ENCODE data around the gene BSCL2. TPM values are rescaled to one million over a fixed set of nuclear protein-coding genes. Genes with fewer than 3 reads are reported as not detected.

BSCL2 gene
- total and polyA plus RNA-seq, 2 donors (not counting 1 experiment from before 2014, with no cell fraction given) = 38.5 to 56.3 TPM

Small RNA genes within 50 kb of the gene (small RNA-seq; reads per million reads assigned to genes)
- gene SNORA57 (ENCODE audit: insufficient read length, low read depth, low replicate concordance) = not detected

Other genes with a start within 250 kb of the BSCL2 start
- 228 and 229 TPM in 2 replicates for gene AHNAK, start 160.6 kb downstream of the BSCL2 start, total RNA-seq
- gene AHNAK, start 160.6 kb downstream of the BSCL2 start, polyA plus RNA-seq = 58.1 and 63.7 TPM in 2 replicates
- 1,778 and 1,867 TPM in 2 replicates for gene EEF1G, start 133.5 kb downstream of the BSCL2 start, total RNA-seq
- gene EEF1G, start 133.5 kb downstream of the BSCL2 start, polyA plus RNA-seq = 1,359 and 1,582 TPM in 2 replicates
- gene TUT1, start 115.9 kb downstream of the BSCL2 start, total RNA-seq = 33.8 and 47.7 TPM in 2 replicates
- gene TUT1, start 115.9 kb downstream of the BSCL2 start, polyA plus RNA-seq = 31.1 and 31.6 TPM in 2 replicates
- 127 and 139 TPM in 2 replicates for gene MTA2, start 105.6 kb downstream of the BSCL2 start, total RNA-seq
- 37.2 and 46.9 TPM in 2 replicates for gene MTA2, start 105.6 kb downstream of the BSCL2 start, polyA plus RNA-seq
- gene EML3, start 94.6 kb downstream of the BSCL2 start, total RNA-seq = 127 and 135 TPM in 2 replicates
- 128 and 170 TPM in 2 replicates for gene EML3, start 94.6 kb downstream of the BSCL2 start, polyA plus RNA-seq
- gene ROM1, start 94.2 kb downstream of the BSCL2 start, total RNA-seq = 0.68 and 2.0 TPM in 2 replicates
- 1.3 and 1.7 TPM in 2 replicates for gene ROM1, start 94.2 kb downstream of the BSCL2 start, polyA plus RNA-seq
- 63.1 and 66.6 TPM in 2 replicates for gene B3GAT3, start 85.4 kb downstream of the BSCL2 start, total RNA-seq
- 88.9 and 89.3 TPM in 2 replicates for gene B3GAT3, start 85.4 kb downstream of the BSCL2 start, polyA plus RNA-seq
- gene GANAB, start 60.8 kb downstream of the BSCL2 start, total RNA-seq = 190 and 204 TPM in 2 replicates
- gene GANAB, start 60.8 kb downstream of the BSCL2 start, polyA plus RNA-seq = 98.7 and 139 TPM in 2 replicates
- gene INTS5, start 54.1 kb downstream of the BSCL2 start, total RNA-seq = 21.3 and 22.7 TPM in 2 replicates
- gene INTS5, start 54.1 kb downstream of the BSCL2 start, polyA plus RNA-seq = 8.7 and 14.3 TPM in 2 replicates
- gene C11orf98, start 42.2 kb downstream of the BSCL2 start, total RNA-seq = 48.1 and 52.0 TPM in 2 replicates
- 41.5 and 46.3 TPM in 2 replicates for gene C11orf98, start 42.2 kb downstream of the BSCL2 start, polyA plus RNA-seq
- 57.3 and 78.7 TPM in 2 replicates for gene CSKMT, start 42.1 kb downstream of the BSCL2 start, total RNA-seq
- gene CSKMT, start 42.1 kb downstream of the BSCL2 start, polyA plus RNA-seq = 21.3 and 39.0 TPM in 2 replicates
- gene UQCC3, start 35.8 kb downstream of the BSCL2 start, total RNA-seq = 6.5 and 8.9 TPM in 2 replicates
- gene UQCC3, start 35.8 kb downstream of the BSCL2 start, polyA plus RNA-seq = 2.8 and 5.6 TPM in 2 replicates
- 32.5 and 33.3 TPM in 2 replicates for gene LBHD1, start 35.2 kb downstream of the BSCL2 start, total RNA-seq
- gene LBHD1, start 35.2 kb downstream of the BSCL2 start, polyA plus RNA-seq = 19.3 and 23.3 TPM in 2 replicates
- gene UBXN1, start 28.4 kb downstream of the BSCL2 start, total RNA-seq = 186 and 193 TPM in 2 replicates
- 180 and 289 TPM in 2 replicates for gene UBXN1, start 28.4 kb downstream of the BSCL2 start, polyA plus RNA-seq
- 0.15 and 0.25 TPM in 2 replicates for gene LRRN4CL, start 17.9 kb downstream of the BSCL2 start, total RNA-seq
- 0.03 TPM in 1 of 2 replicates, not detected in the other for gene LRRN4CL, start 17.9 kb downstream of the BSCL2 start, polyA plus RNA-seq
- gene GNG3, start 252 bp upstream of the BSCL2 start, total RNA-seq = 0.95 and 2.1 TPM in 2 replicates
- gene GNG3, start 252 bp upstream of the BSCL2 start, polyA plus RNA-seq = 5.5 and 8.0 TPM in 2 replicates
- 70.4 and 78.2 TPM in 2 replicates for gene HNRNPUL2, start 20.0 kb upstream of the BSCL2 start, total RNA-seq
- 14.6 and 15.7 TPM in 2 replicates for gene HNRNPUL2, start 20.0 kb upstream of the BSCL2 start, polyA plus RNA-seq
- 56.3 and 57.9 TPM in 2 replicates for gene TTC9C, start 21.1 kb upstream of the BSCL2 start, total RNA-seq
- gene TTC9C, start 21.1 kb upstream of the BSCL2 start, polyA plus RNA-seq = 33.5 and 36.7 TPM in 2 replicates
- 22.0 and 24.8 TPM in 2 replicates for gene ZBTB3, start 46.7 kb upstream of the BSCL2 start, total RNA-seq
- gene ZBTB3, start 46.7 kb upstream of the BSCL2 start, polyA plus RNA-seq = 3.8 and 8.7 TPM in 2 replicates
- gene POLR2G, start 54.2 kb upstream of the BSCL2 start, total RNA-seq = 76.8 and 78.7 TPM in 2 replicates
- 113 and 129 TPM in 2 replicates for gene POLR2G, start 54.2 kb upstream of the BSCL2 start, polyA plus RNA-seq
- gene TAF6L, start 64.0 kb upstream of the BSCL2 start, total RNA-seq = 43.2 and 48.2 TPM in 2 replicates
- gene TAF6L, start 64.0 kb upstream of the BSCL2 start, polyA plus RNA-seq = 28.2 and 75.1 TPM in 2 replicates
- gene TMEM179B, start 80.0 kb upstream of the BSCL2 start, total RNA-seq = 62.3 and 71.5 TPM in 2 replicates
- gene TMEM179B, start 80.0 kb upstream of the BSCL2 start, polyA plus RNA-seq = 43.2 and 64.3 TPM in 2 replicates
- 15.6 and 16.2 TPM in 2 replicates for gene TMEM223, start 84.6 kb upstream of the BSCL2 start, total RNA-seq
- 6.0 and 12.0 TPM in 2 replicates for gene TMEM223, start 84.6 kb upstream of the BSCL2 start, polyA plus RNA-seq
- gene NXF1, start 98.0 kb upstream of the BSCL2 start, total RNA-seq = 161 TPM in 2 replicates
- gene NXF1, start 98.0 kb upstream of the BSCL2 start, polyA plus RNA-seq = 242 and 262 TPM in 2 replicates
- 98.1 and 99.1 TPM in 2 replicates for gene STX5, start 124.6 kb upstream of the BSCL2 start, total RNA-seq
- gene STX5, start 124.6 kb upstream of the BSCL2 start, polyA plus RNA-seq = 41.0 and 42.1 TPM in 2 replicates
- 1.1 TPM in 1 of 2 replicates, not detected in the other for gene TEX54, start 125.4 kb upstream of the BSCL2 start, total RNA-seq
- gene TEX54, start 125.4 kb upstream of the BSCL2 start, polyA plus RNA-seq = not detected in 2 replicates
- gene WDR74, start 132.2 kb upstream of the BSCL2 start, total RNA-seq = 131 and 136 TPM in 2 replicates
- gene WDR74, start 132.2 kb upstream of the BSCL2 start, polyA plus RNA-seq = 122 and 148 TPM in 2 replicates
- gene SLC3A2, start 173.5 kb upstream of the BSCL2 start, total RNA-seq = 148 and 175 TPM in 2 replicates
- 92.0 and 102 TPM in 2 replicates for gene SLC3A2, start 173.5 kb upstream of the BSCL2 start, polyA plus RNA-seq
- gene CHRM1, start 213.9 kb upstream of the BSCL2 start, total RNA-seq = not detected in 2 replicates
- not detected in 2 replicates for gene CHRM1, start 213.9 kb upstream of the BSCL2 start, polyA plus RNA-seq